ENCODE data around the gene LGSN. TPM values are rescaled to one million over a fixed set of nuclear protein-coding genes. Genes with fewer than 3 reads are reported as not detected.

Gene LGSN
- total RNA-seq, 1 donor from 2014 or later, result 0.25 TPM

GRCh38 chr6:63322981-63323380 is 3.2 kb upstream of the LGSN start:
- no peaks in the 10 kb centered on the region for H4K20me1 ChIP-seq (ENCODE audit: insufficient read depth, low read length)
- FAIRE-seq, result no peak
- H3K79me2 ChIP-seq (ENCODE audit: insufficient read depth, low read length), result no peaks in the 10 kb centered on the region
- H3K27ac Mint-ChIP-seq (ENCODE audit: unreplicated experiment), result no peak overlapping the region
- H2AFZ ChIP-seq (ENCODE audit: low read depth, low read length), result no peak overlapping the region
- no peaks in the 10 kb centered on the region for H3K27me3 Mint-ChIP-seq (ENCODE audit: low read depth, unreplicated experiment)
- H3K9ac ChIP-seq (ENCODE audit: low read length), result no peak overlapping the region
- H3K36me3 Mint-ChIP-seq (ENCODE audit: low read depth, unreplicated experiment), result peaks cover 2% of the 10 kb centered on the region
- no peak for TF ChIP-seq EZH2 (IDR thresholded peaks at IDR 0.05; ENCODE audit: insufficient read depth, low read length)
- TF ChIP-seq, protein P1, sequence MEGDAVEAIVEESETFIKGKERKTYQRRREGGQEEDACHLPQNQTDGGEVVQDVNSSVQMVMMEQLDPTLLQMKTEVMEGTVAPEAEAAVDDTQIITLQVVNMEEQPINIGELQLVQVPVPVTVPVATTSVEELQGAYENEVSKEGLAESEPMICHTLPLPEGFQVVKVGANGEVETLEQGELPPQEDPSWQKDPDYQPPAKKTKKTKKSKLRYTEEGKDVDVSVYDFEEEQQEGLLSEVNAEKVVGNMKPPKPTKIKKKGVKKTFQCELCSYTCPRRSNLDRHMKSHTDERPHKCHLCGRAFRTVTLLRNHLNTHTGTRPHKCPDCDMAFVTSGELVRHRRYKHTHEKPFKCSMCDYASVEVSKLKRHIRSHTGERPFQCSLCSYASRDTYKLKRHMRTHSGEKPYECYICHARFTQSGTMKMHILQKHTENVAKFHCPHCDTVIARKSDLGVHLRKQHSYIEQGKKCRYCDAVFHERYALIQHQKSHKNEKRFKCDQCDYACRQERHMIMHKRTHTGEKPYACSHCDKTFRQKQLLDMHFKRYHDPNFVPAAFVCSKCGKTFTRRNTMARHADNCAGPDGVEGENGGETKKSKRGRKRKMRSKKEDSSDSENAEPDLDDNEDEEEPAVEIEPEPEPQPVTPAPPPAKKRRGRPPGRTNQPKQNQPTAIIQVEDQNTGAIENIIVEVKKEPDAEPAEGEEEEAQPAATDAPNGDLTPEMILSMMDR (IDR thresholded peaks at IDR 0.05; ENCODE audit: insufficient read depth, low read depth, low read length), result no peak
- no peaks in the 10 kb centered on the region for H3K9me3 ChIP-seq (ENCODE audit: insufficient read depth, low read depth, low read length)
- H3K9me3 Mint-ChIP-seq (ENCODE audit: unreplicated experiment), result peaks cover 12% of the 10 kb centered on the region
- no peak overlapping the region for H3K4me3 ChIP-seq (ENCODE audit: insufficient read depth, low read depth, low read length)
- DNase-seq (ENCODE audit: low read depth), result no peak
- no peak overlapping the region for H3K27ac ChIP-seq (ENCODE audit: low read depth, low read length)
- H3K4me1 Mint-ChIP-seq (ENCODE audit: low read depth, unreplicated experiment), result no peaks in the 10 kb centered on the region
- H3K36me3 ChIP-seq (ENCODE audit: insufficient read depth, low read length), result no peaks in the 10 kb centered on the region
- no peak overlapping the region for H3K4me2 ChIP-seq (ENCODE audit: low read length)
- no peaks in the 10 kb centered on the region for H3K4me1 ChIP-seq (ENCODE audit: insufficient read depth, low read length)
- H3K4me3 Mint-ChIP-seq (ENCODE audit: unreplicated experiment), result no peak overlapping the region
- H3K27me3 ChIP-seq (ENCODE audit: insufficient read depth, low read length), result no peaks in the 10 kb centered on the region

GRCh38 chr6:63321821-63322220 is 2.0 kb upstream of the LGSN start:
- Mint-ChIP-seq H3K4me1 (ENCODE audit: low read depth, unreplicated experiment) (no peaks in the 10 kb centered on the region), H3K4me3 (ENCODE audit: unreplicated experiment) (no peak overlapping the region), H3K9me3 (ENCODE audit: unreplicated experiment) (peaks cover 9% of the 10 kb centered on the region), H3K27ac (ENCODE audit: unreplicated experiment) (no peak overlapping the region), H3K27me3 (ENCODE audit: low read depth, unreplicated experiment) (no peaks in the 10 kb centered on the region), H3K36me3 (ENCODE audit: low read depth, unreplicated experiment) (peaks cover 2% of the 10 kb centered on the region)
- no peak overlapping the region for H3K4me3 ChIP-seq (ENCODE audit: insufficient read depth, low read depth, low read length)
- TF ChIP-seq EZH2 (IDR thresholded peaks at IDR 0.05; ENCODE audit: insufficient read depth, low read length), result no peak
- TF ChIP-seq, protein P1 (IDR thresholded peaks at IDR 0.05; ENCODE audit: insufficient read depth, low read depth, low read length), result no peak
- H3K9ac ChIP-seq (ENCODE audit: low read length), result no peak overlapping the region
- H3K4me2 ChIP-seq (ENCODE audit: low read length), result no peak overlapping the region
- H3K9me3 ChIP-seq (ENCODE audit: insufficient read depth, low read depth, low read length), result no peaks in the 10 kb centered on the region
- H3K36me3 ChIP-seq (ENCODE audit: insufficient read depth, low read length), result no peaks in the 10 kb centered on the region
- no peak overlapping the region for H3K27ac ChIP-seq (ENCODE audit: low read depth, low read length)
- H2AFZ ChIP-seq (ENCODE audit: low read depth, low read length), result no peak overlapping the region
- H3K27me3 ChIP-seq (ENCODE audit: insufficient read depth, low read length), result no peaks in the 10 kb centered on the region
- no peak for DNase-seq (ENCODE audit: low read depth)
- no peaks in the 10 kb centered on the region for H3K4me1 ChIP-seq (ENCODE audit: insufficient read depth, low read length)
- FAIRE-seq, result no peak
- H4K20me1 ChIP-seq (ENCODE audit: insufficient read depth, low read length), result no peaks in the 10 kb centered on the region
- no peaks in the 10 kb centered on the region for H3K79me2 ChIP-seq (ENCODE audit: insufficient read depth, low read length)

DNA sequence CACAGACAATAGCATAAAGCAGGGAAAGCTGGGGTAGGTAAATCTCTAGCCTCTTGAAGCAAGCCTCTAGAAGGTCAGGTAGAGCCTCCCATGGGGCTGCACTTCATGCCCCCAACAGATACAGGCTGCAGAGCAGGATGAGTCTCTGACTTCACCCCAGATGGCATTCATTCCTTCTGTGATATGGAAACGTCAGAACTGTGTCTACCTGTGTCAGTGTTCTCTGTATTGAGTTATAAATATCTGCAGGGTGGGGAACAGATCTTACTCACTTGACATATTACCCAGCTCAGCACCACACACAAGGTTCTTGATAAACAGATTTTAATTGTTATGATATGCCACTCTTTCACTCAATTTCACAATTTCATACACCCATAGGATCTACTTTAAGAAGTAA is 2.1 kb downstream of the LGSN start:
- Histone ChIP-seq H3K36me3 (ENCODE audit: insufficient read depth, low read length) (no peaks in the 10 kb centered on the region), H2AFZ (ENCODE audit: low read depth, low read length) (no peak overlapping the region), H3K9me3 (ENCODE audit: insufficient read depth, low read depth, low read length) (no peaks in the 10 kb centered on the region), H3K79me2 (ENCODE audit: insufficient read depth, low read length) (no peaks in the 10 kb centered on the region), H3K9ac (ENCODE audit: low read length) (no peak overlapping the region), H3K27ac (ENCODE audit: low read depth, low read length) (no peak overlapping the region), H3K4me3 (ENCODE audit: insufficient read depth, low read depth, low read length) (no peak overlapping the region), H4K20me1 (ENCODE audit: insufficient read depth, low read length) (no peaks in the 10 kb centered on the region), H3K4me2 (ENCODE audit: low read length) (no peak overlapping the region), H3K27me3 (ENCODE audit: insufficient read depth, low read length) (no peaks in the 10 kb centered on the region), H3K4me1 (ENCODE audit: insufficient read depth, low read length) (no peaks in the 10 kb centered on the region)
- H3K27ac Mint-ChIP-seq (ENCODE audit: unreplicated experiment), result no peak overlapping the region
- no peaks in the 10 kb centered on the region for H3K9me3 Mint-ChIP-seq (ENCODE audit: unreplicated experiment)
- FAIRE-seq (no peak), DNase-seq (ENCODE audit: low read depth) (no peak)
- H3K4me3 Mint-ChIP-seq (ENCODE audit: unreplicated experiment), result no peak overlapping the region
- H3K36me3 Mint-ChIP-seq (ENCODE audit: low read depth, unreplicated experiment), result no peaks in the 10 kb centered on the region
- H3K4me1 Mint-ChIP-seq (ENCODE audit: low read depth, unreplicated experiment), result peaks cover 8% of the 10 kb centered on the region
- TF ChIP-seq, protein P1 (IDR thresholded peaks at IDR 0.05; ENCODE audit: insufficient read depth, low read depth, low read length), result no peak
- no peak for TF ChIP-seq EZH2 (IDR thresholded peaks at IDR 0.05; ENCODE audit: insufficient read depth, low read length)
- no peaks in the 10 kb centered on the region for H3K27me3 Mint-ChIP-seq (ENCODE audit: low read depth, unreplicated experiment)

All from astrocyte (in vitro differentiated cells and primary cell).